ENCODE measurements around the gene RAB40C. TPM values are rescaled to one million over a fixed set of nuclear protein-coding genes. Genes with fewer than 3 reads are reported as not detected.

RAB40C gene
- polyA plus RNA-seq (ENCODE audit: insufficient read length): 12.6 TPM

GRCh38 chr16:589658-590187, at the start of gene RAB40C:
RAB40C (plus strand) TSS chr16:590066; CDS start chr16:590292, 226 bp downstream.
- peak; percentile 87 for DNase-seq (ENCODE audit: low read depth)

- no peak for DNase-seq (ENCODE audit: low read depth)
Measured at GRCh38 chr16:540645-541340, 49.1 kb upstream of the RAB40C start.

- no peak for DNase-seq (ENCODE audit: low read depth)
Measured at GRCh38 chr16:543301-544164, 46.3 kb upstream of the RAB40C start.

GRCh38 chr16:544517-544916, 45.3 kb upstream of the RAB40C start:
- DNase-seq (ENCODE audit: low read depth): no peak

GRCh38 chr16:546909-547770, 42.7 kb upstream of the RAB40C start:
- no peak for DNase-seq (ENCODE audit: low read depth)

- no peak for DNase-seq (ENCODE audit: low read depth)
Measured at GRCh38 chr16:548586-548985, 41.3 kb upstream of the RAB40C start.

- DNase-seq (ENCODE audit: low read depth): no peak
Measured at GRCh38 chr16:549544-550263, 40.2 kb upstream of the RAB40C start.

- no peak for DNase-seq (ENCODE audit: low read depth)
Measured at GRCh38 chr16:551210-551609, 38.7 kb upstream of the RAB40C start.

- DNase-seq (ENCODE audit: low read depth): no peak
Measured at GRCh38 chr16:552171-552570, 37.7 kb upstream of the RAB40C start.

GRCh38 chr16:553601-554296, 36.1 kb upstream of the RAB40C start:
- DNase-seq (ENCODE audit: low read depth): no peak

GRCh38 chr16:554297-554621, 35.6 kb upstream of the RAB40C start:
- no peak for DNase-seq (ENCODE audit: low read depth)

- no peak for DNase-seq (ENCODE audit: low read depth)
Measured at GRCh38 chr16:554640-555365, 35.1 kb upstream of the RAB40C start.

GRCh38 chr16:555528-556473, 34.1 kb upstream of the RAB40C start:
- no peak for DNase-seq (ENCODE audit: low read depth)

GRCh38 chr16:556474-557173, 33.2 kb upstream of the RAB40C start:
- no peak for DNase-seq (ENCODE audit: low read depth)

- no peak for DNase-seq (ENCODE audit: low read depth)
Measured at GRCh38 chr16:557463-558297, 32.2 kb upstream of the RAB40C start.

- DNase-seq (ENCODE audit: low read depth): no peak
Measured at GRCh38 chr16:558298-559020, 31.4 kb upstream of the RAB40C start.

GRCh38 chr16:559021-559380, 30.9 kb upstream of the RAB40C start:
- no peak for DNase-seq (ENCODE audit: low read depth)
